Transverse colon (tissue), 4 donors: Measurements from ENCODE around the gene CHST11. TPM values are rescaled to one million over a fixed set of nuclear protein-coding genes. Genes with fewer than 3 reads are reported as not detected.

Experiments used
- DNase-seq: peaks from one replicate; pipeline ENCODE4 v3.0.0-alpha.2; 2019
- H3K27ac ChIP-seq, 4 donors: fragments of 200-600 bp; sonication (generic); 2 replicates each; pipeline ENCODE4 v1.5.1; 2016 to 2018; ENCODE audit warnings: inconsistent platforms in 4 of 4
- H3K27me3 ChIP-seq: fragments of 200-600 bp; sonication (generic); 2 replicates; pipeline ENCODE4 v1.5.1; 2017; ENCODE audit warnings: inconsistent platforms
- H3K36me3 ChIP-seq, 4 donors: fragments of 200-600 bp; sonication (generic); 2 replicates each; pipeline ENCODE4 v1.5.1; 2017 to 2019; ENCODE audit warnings: inconsistent platforms in 4 of 4
- H3K4me1 ChIP-seq, 4 donors: fragments of 200-600 bp; sonication (generic); 2 replicates each; pipeline ENCODE4 v1.5.1; 2017 to 2020; ENCODE audit warnings: inconsistent platforms in 4 of 4
- H3K4me3 ChIP-seq, 4 donors: fragments of 200-600 bp; sonication (generic); 1 replicate in 1 of 4; 2 replicates in 3 of 4; pipeline versions ENCODE4 v1.5.1 to v1.6.1; 2017 to 2019; ENCODE audit warnings: inconsistent platforms in 4 of 4
- H3K9me3 ChIP-seq, 2 donors: fragments of 200-600 bp; sonication (generic); 2 replicates each; pipeline ENCODE4 v1.5.1; 2017 to 2019; ENCODE audit warnings: inconsistent platforms in 2 of 2
- EP300 ChIP-seq: sonication (generic); formaldehyde crosslinking; IDR thresholded peaks from one replicate; pipeline ENCODE4 v1.6.1; 2017; ENCODE audit warnings: antibody characterized with exemption, low read depth
- POLR2A ChIP-seq: fragments of 450-650 bp; IDR thresholded peaks from one replicate; pipeline ENCODE4 v1.6.1; 2016; ENCODE audit warnings: antibody characterized with exemption, mild to moderate bottlenecking, moderate library complexity
- POLR2AphosphoS5 ChIP-seq, 3 donors: sonication (generic); formaldehyde crosslinking; IDR thresholded peaks; one replicate each; pipeline ENCODE4 v1.6.1; 2016; ENCODE audit warnings: antibody characterized with exemption in 3 of 3
- WGBS, 2 donors: methylation state at CpG; one replicate each; pipeline ENCODE4 v1.1.5; 2018; ENCODE audit warnings: low coverage in 1 of 2; 5-methylcytosine and 5-hydroxymethylcytosine counted together
- in situ Hi-C, 4 donors: fragments of 200-750 bp; cut with MboI; loops; one replicate each; pipeline versions ENCODE4 v1.15.0 to v1.15.1; 2017; ENCODE audit warnings: low sequenced_read_pairs in 3 of 4, low pct_ligation_motif_present in 1 of 4, low pct_unique_long_range_greater_than_20kb in 1 of 4
- intact Hi-C: fragments of 100-400 bp; cut with DNase I; formaldehyde crosslinking; loops from one replicate; pipeline ENCODE4 v1.15.1; 2023; ENCODE audit warnings: low total_unique reads
- total RNA-seq, 4 donors: library from RNA; depleted of rRNA; stranded (reverse); fragments of >200 nt; gene quantifications; one replicate each; pipeline ENCODE4 v1.1.0, GENCODE V29; 2016
- TF ChIP-seq, protein P1 (sequence below), 5 experiments: fragments of 200-600 bp in 3 of 5; fragments of 450-650 bp in 2 of 5; sonication (generic) in 3 of 5; IDR thresholded peaks; 1 replicate in 2 of 5; 2 replicates in 3 of 5; pipeline ENCODE4 v1.5.1; 2016 to 2017; ENCODE audit warnings: antibody characterized with exemption in 5 of 5, inconsistent platforms in 3 of 5, mild to moderate bottlenecking in 2 of 5, moderate library complexity in 1 of 5

Gene CHST11
- total RNA-seq, 4 donors from 2014 or later: 4.2 to 123 (median 31.5) TPM

DNA sequence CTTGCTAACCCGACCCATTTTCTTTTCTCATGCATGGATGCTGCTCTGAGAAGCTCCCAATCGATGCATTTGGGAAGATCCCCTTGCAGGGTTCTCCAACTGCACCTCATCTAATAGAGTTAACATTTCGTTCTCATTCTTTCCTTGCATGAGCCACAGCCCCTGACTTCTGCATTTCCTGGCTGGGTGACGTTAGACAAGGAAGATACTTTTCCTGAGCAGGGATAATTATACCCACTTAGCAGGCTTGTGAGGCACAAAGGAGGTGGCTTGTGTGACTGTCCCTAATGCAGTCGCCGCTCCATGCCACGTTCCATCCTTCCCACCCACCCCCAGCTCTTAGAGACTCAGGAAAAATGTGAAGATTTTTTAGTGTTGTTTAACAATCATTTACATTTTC lies 195.1 kb downstream of the CHST11 start:
- DNase-seq: no peak

DNA sequence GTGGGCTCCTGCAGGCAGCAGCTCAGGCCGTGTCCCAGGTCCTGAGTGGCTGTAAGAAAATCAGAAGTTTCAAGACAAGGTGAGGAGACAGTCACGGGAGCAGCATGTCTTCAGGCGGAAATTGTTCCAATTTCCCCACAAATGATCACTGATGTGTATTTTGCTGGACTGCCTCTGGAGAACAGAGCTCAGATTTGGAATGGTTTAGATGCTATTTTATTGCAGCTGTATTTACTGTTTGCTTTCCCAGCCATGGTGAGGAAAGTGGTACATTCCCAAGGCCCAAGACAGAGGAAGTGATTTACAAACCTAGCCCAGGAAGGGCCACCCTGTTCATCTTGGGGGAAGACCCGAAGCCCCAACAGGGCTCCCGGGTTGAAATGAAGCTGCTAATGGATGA lies 195.6 kb downstream of the CHST11 start:
- DNase-seq: no peak
- Histone ChIP-seq H3K36me3 (no peaks in the 10 kb centered on the region), H3K27me3 (no peaks in the 10 kb centered on the region), H3K27ac (no peak overlapping the region), H3K4me1 (peaks cover 0 to 3% (median 0%) of the 10 kb centered on the region in 4 donors), H3K9me3 (no peaks in the 10 kb centered on the region), H3K4me3 (no peak overlapping the region)
- TF ChIP-seq POLR2AphosphoS5 (IDR thresholded peaks at IDR 0.05) (no peak), EP300 (no peak), POLR2A (no peak)
- TF ChIP-seq, protein P1, sequence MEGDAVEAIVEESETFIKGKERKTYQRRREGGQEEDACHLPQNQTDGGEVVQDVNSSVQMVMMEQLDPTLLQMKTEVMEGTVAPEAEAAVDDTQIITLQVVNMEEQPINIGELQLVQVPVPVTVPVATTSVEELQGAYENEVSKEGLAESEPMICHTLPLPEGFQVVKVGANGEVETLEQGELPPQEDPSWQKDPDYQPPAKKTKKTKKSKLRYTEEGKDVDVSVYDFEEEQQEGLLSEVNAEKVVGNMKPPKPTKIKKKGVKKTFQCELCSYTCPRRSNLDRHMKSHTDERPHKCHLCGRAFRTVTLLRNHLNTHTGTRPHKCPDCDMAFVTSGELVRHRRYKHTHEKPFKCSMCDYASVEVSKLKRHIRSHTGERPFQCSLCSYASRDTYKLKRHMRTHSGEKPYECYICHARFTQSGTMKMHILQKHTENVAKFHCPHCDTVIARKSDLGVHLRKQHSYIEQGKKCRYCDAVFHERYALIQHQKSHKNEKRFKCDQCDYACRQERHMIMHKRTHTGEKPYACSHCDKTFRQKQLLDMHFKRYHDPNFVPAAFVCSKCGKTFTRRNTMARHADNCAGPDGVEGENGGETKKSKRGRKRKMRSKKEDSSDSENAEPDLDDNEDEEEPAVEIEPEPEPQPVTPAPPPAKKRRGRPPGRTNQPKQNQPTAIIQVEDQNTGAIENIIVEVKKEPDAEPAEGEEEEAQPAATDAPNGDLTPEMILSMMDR (IDR thresholded peaks at IDR 0.05): no peak
- 73 to 81% methylated on average over 5 of the region's 5 CpGs for WGBS, 2 donors
- in situ Hi-C loops: no loop called here
- intact Hi-C loops: loop anchor here (2.0 kb wide), 1 partner anchor 76 kb away; no protein-coding TSS in a partner anchor

More for the DNA sequence above, 195.1 kb downstream of the CHST11 start:
- intact Hi-C loops: loop anchor here (2.0 kb wide), 1 partner anchor 75 kb away; no protein-coding TSS in a partner anchor
- Histone ChIP-seq H3K27ac (no peak overlapping the region), H3K4me3 (no peak overlapping the region), H3K36me3 (no peaks in the 10 kb centered on the region), H3K4me1 (peaks cover 0 to 3% (median 0%) of the 10 kb centered on the region in 4 donors), H3K9me3 (no peaks in the 10 kb centered on the region), H3K27me3 (no peaks in the 10 kb centered on the region)
- TF ChIP-seq POLR2AphosphoS5 (IDR thresholded peaks at IDR 0.05) (no peak), EP300 (no peak), POLR2A (no peak)
- TF ChIP-seq, protein P1 (IDR thresholded peaks at IDR 0.05): no peak
- WGBS, 2 donors: 63% methylated on average over 7 of the region's 7 CpGs
- in situ Hi-C loops: no loop called here

DNA sequence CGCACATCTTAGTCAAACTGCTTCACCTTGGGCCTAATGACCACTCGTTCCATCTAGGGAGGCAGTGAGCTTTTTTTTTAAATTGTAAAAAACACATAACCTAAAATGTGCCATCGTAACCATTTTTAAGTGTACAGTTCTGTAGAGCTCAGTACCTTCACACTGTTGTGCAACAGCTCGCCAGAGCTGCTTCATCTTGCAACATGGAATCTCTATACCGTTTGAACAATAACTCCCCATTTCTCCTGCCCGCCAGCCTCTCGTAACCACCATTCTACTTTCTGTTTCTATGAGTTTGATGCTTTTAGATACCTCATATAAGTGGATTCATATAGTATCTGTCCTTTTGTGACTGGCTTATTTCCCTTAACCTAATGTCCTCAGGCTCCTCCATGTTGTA lies 196.2 kb downstream of the CHST11 start:
- WGBS, 2 donors: 91 to 94% methylated on average over 7 of the region's 7 CpGs
- no peak for DNase-seq
- H3K4me3 ChIP-seq: no peak overlapping the region
- TF ChIP-seq, protein P1 (IDR thresholded peaks at IDR 0.05): no peak
- TF ChIP-seq EP300: no peak
- intact Hi-C loops: loop anchor here (2.0 kb wide), 1 partner anchor 76 kb away; no protein-coding TSS in a partner anchor
- H3K27me3 ChIP-seq: no peaks in the 10 kb centered on the region
- H3K36me3 ChIP-seq: no peaks in the 10 kb centered on the region
- H3K27ac ChIP-seq: no peak overlapping the region
- in situ Hi-C loops: no loop called here
- H3K4me1 ChIP-seq: peaks cover 0 to 3% (median 0%) of the 10 kb centered on the region in 4 donors
- no peaks in the 10 kb centered on the region for H3K9me3 ChIP-seq

DNA sequence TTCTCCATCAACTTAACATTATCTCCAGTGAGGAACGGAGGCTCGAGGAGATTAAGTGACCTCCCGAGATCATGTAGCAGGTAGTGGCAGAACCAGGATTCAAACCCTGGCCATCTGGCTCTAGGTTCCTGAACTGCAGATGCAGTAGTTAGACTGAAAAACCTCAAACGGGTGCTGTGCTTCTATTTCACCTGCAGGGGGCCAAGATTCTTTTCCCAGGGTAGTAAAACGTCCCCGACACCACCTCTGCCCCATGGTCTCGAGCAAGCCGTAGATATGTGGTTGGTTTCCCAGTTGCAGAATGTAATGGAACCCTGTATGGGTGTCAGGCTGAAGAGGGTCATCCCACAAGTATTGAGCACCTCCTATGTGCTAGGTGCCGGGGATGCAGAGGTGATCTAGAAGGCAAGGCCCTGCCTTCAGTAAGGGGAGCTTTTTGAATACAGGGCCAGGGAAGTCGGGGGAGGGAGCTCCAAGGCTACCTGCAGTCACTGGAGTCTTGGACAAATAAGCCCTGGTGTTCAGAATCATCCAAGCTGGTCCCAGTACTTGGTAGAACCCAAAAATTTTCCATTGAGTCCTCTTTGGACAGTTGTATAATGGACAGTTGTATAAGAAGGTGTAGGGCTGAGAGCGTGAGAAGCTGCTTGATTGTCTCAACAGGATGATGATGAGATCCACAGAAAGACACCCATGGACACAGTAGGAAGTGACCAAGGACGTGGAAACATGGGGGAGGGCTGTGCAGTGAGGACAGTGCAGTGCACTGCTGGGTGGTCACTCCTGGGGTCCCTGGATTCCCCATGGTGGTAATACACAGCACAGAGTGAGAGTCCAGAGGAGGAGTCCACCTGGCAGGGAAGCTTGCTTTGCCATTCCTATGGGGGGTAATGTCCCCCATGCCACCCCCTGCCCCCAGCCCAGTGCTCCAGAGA lies 197.2 kb downstream of the CHST11 start:
- Histone ChIP-seq H3K4me1 (peaks cover 0 to 3% (median 0%) of the 10 kb centered on the region in 4 donors), H3K27ac (no peak overlapping the region), H3K9me3 (no peaks in the 10 kb centered on the region), H3K36me3 (no peaks in the 10 kb centered on the region), H3K27me3 (no peaks in the 10 kb centered on the region), H3K4me3 (no peak overlapping the region)
- intact Hi-C loops (loop anchor here (2.0 kb wide), 1 partner anchor 77 kb away; no protein-coding TSS in a partner anchor), in situ Hi-C loops (no loop called here)
- TF ChIP-seq POLR2AphosphoS5 (IDR thresholded peaks at IDR 0.05) (no peak), EP300 (no peak), POLR2A (no peak)
- TF ChIP-seq, protein P1 (IDR thresholded peaks at IDR 0.05): peak in 4 of 5 experiments; percentile 17 to 36 (median 28)
- 76 to 87% methylated on average over 3 to 12 of the region's 12 CpGs for WGBS, 2 donors
- DNase-seq: no peak
